ENCODE results near the gene JADE2. TPM values are rescaled to one million over a fixed set of nuclear protein-coding genes. Genes with fewer than 3 reads are reported as not detected.

JADE2 gene
- total RNA-seq, result 26.1 TPM

DNA sequence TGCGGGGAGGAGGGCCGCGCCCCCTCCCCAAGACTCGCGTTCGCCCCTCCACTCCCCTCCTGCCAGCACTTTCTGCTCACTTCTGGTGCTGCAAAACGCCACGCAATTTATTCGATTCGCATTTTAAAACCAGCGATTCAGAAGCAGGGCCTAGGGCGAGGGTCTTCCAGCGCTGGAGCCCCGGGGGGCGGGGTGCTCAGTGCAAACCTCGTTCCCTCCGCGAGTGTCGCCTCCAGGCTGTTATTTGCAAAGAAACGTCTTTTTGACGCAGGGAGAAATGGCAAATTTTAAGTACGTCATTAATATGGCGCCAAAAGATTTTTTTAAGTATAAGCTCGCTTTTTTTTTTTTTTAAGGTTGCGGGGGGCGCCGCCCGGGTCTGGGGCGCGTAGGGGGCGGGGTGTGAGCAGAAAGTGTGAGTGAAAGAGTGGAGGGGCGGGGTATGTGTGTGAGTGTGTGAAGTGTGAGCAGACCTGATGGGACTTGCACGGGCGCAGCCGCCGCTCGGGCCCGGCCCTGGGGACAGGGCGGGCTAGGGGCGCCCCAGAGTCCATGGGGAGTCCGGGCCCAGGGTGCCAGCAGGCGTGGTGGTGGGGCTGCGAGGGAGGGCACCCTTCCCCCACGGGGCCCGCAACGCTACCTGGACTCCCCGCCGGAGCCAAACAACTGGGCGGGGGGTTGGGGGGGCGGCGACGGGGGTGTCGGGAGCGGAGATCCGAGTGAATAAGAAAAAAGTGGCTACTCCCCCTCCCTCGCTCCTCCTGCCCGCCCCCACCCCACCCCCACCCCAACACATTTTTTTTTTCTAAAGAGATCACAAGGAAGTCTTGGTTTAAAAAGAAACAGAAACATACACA, at the start of gene JADE2:
TSS of gene JADE2 (plus strand) at position 845 of the 857 bp plus-strand sequence. CDS start 10,188 bp downstream, outside the sequence.

Other genes with a start within 250 kb of the JADE2 start
- gene CDKL3, start 158.5 kb upstream of the JADE2 start, total RNA-seq, result 6.2 TPM
- gene UBE2B, start 154.1 kb upstream of the JADE2 start, total RNA-seq, result 92.0 TPM
- 28.7 TPM for gene CDKN2AIPNL, start 113.8 kb upstream of the JADE2 start, total RNA-seq
- 39.1 TPM for gene SAR1B, start 107.2 kb downstream of the JADE2 start, total RNA-seq
- 36.6 TPM for gene SEC24A, start 123.1 kb downstream of the JADE2 start, total RNA-seq
- 31.0 TPM for gene CAMLG, start 212.9 kb downstream of the JADE2 start, total RNA-seq
- gene DDX46, start 233.1 kb downstream of the JADE2 start, total RNA-seq, result 69.4 TPM

All from camera-type eye (tissue), 1 donor.